H9 (cell line): Measurements from ENCODE around the gene LARP6. TPM values are rescaled to one million over a fixed set of nuclear protein-coding genes. Genes with fewer than 3 reads are reported as not detected.

Experiments used
- DNase-seq: peaks from one replicate; pipeline ENCODE4 v3.0.0-alpha.2; 2017
- H2AFZ ChIP-seq: one replicate; pipeline ENCODE4 v1.6.1; 2013; ENCODE audit warnings: mild to moderate bottlenecking, low read length, control low read depth, moderate library complexity
- H2AK5ac ChIP-seq: 2 replicates; pipeline ENCODE4 v1.6.1; 2013; ENCODE audit warnings: low read length, control low read depth, mixed read lengths; ENCODE audit not compliant: insufficient read length
- H2BK120ac ChIP-seq: one replicate; pipeline ENCODE4 v1.6.1; 2013; ENCODE audit warnings: low read depth, mild to moderate bottlenecking, low read length, control low read depth, inconsistent platforms; ENCODE audit not compliant: poor library complexity, severe bottlenecking
- H2BK12ac ChIP-seq: 2 replicates; pipeline ENCODE4 v1.6.1; 2013; ENCODE audit warnings: low read length, control low read depth, mixed read lengths, low read depth; ENCODE audit not compliant: insufficient read length
- H2BK15ac ChIP-seq: 2 replicates; pipeline ENCODE4 v1.6.1; 2013; ENCODE audit warnings: low read depth, low read length, control low read depth
- H2BK20ac ChIP-seq: one replicate; pipeline ENCODE4 v1.6.1; 2013; ENCODE audit warnings: low read depth, mild to moderate bottlenecking, low read length, control low read depth, inconsistent platforms; ENCODE audit not compliant: poor library complexity, severe bottlenecking
- H2BK5ac ChIP-seq: 2 replicates; pipeline ENCODE4 v1.6.1; 2013; ENCODE audit warnings: low read length, control low read depth, mixed read lengths; ENCODE audit not compliant: insufficient read length
- H3K14ac ChIP-seq: 2 replicates; pipeline ENCODE4 v1.6.1; 2013; ENCODE audit warnings: low read length, control low read depth; ENCODE audit not compliant: insufficient read depth
- H3K18ac ChIP-seq: 2 replicates; pipeline ENCODE4 v1.6.1; 2013; ENCODE audit warnings: low read depth, mild to moderate bottlenecking, mixed read lengths, low read length, control low read depth; ENCODE audit not compliant: insufficient read length
- H3K23ac ChIP-seq: 2 replicates; pipeline ENCODE4 v1.6.1; 2013; ENCODE audit warnings: low read length, control low read depth, mixed read lengths, low read depth; ENCODE audit not compliant: insufficient read length
- H3K23me2 ChIP-seq: 2 replicates; pipeline ENCODE4 v1.6.1; 2013; ENCODE audit warnings: low read depth, mild to moderate bottlenecking, mixed read lengths, low read length, control low read depth; ENCODE audit not compliant: insufficient read length, poor library complexity, severe bottlenecking
- H3K27ac ChIP-seq: 2 replicates; pipeline ENCODE4 v1.5.1; 2013; ENCODE audit warnings: low read length, control low read depth, mixed read lengths, low read depth; ENCODE audit not compliant: insufficient read length
- H3K27me3 ChIP-seq: 2 replicates; pipeline ENCODE4 v1.6.1; 2013; ENCODE audit warnings: low read length, control low read depth, inconsistent platforms; ENCODE audit not compliant: insufficient read depth
- H3K4ac ChIP-seq: 2 replicates; pipeline ENCODE4 v1.6.1; 2013; ENCODE audit warnings: low read depth, mild to moderate bottlenecking, control low read depth, inconsistent platforms, low read length, moderate library complexity
- H3K4me1 ChIP-seq: 2 replicates; pipeline ENCODE4 v1.6.1; 2013; ENCODE audit warnings: low read length, control low read depth, inconsistent platforms; ENCODE audit not compliant: insufficient read depth
- H3K4me2 ChIP-seq: 2 replicates; pipeline ENCODE4 v1.6.1; 2013; ENCODE audit warnings: low read length, control low read depth, mixed read lengths; ENCODE audit not compliant: insufficient read length, insufficient read depth
- H3K56ac ChIP-seq: 2 replicates; pipeline ENCODE4 v1.6.1; 2013; ENCODE audit warnings: low read depth, mild to moderate bottlenecking, mixed read lengths, low read length, control low read depth; ENCODE audit not compliant: insufficient read length
- H3K79me1 ChIP-seq: 2 replicates; pipeline ENCODE4 v1.6.1; 2013; ENCODE audit warnings: low read depth, mild to moderate bottlenecking, moderate library complexity, low read length, control low read depth, inconsistent platforms; ENCODE audit not compliant: insufficient read depth, poor library complexity, severe bottlenecking
- H3K79me2 ChIP-seq: 2 replicates; pipeline ENCODE4 v1.6.1; 2013; ENCODE audit warnings: low read length, control low read depth, inconsistent platforms; ENCODE audit not compliant: insufficient read depth
- H3K9ac ChIP-seq: 2 replicates; pipeline ENCODE4 v1.6.1; 2013; ENCODE audit warnings: low read length, control low read depth, mixed read lengths; ENCODE audit not compliant: insufficient read length; ENCODE audit errors: extremely low read depth
- H3K9me3 ChIP-seq: one replicate; pipeline ENCODE4 v1.6.1; 2013; ENCODE audit warnings: low read depth, low read length, inconsistent platforms; ENCODE audit not compliant: control insufficient read depth
- H3T11ph ChIP-seq: one replicate; pipeline ENCODE4 v1.6.1; 2013; ENCODE audit warnings: mild to moderate bottlenecking, low read length, control low read depth, inconsistent platforms
- H4K20me1 ChIP-seq: one replicate; pipeline ENCODE4 v1.6.1; 2013; ENCODE audit not compliant: control insufficient read depth, insufficient read length, insufficient read depth
- H4K5ac ChIP-seq: 2 replicates; pipeline ENCODE4 v1.6.1; 2013; ENCODE audit warnings: low read depth, mild to moderate bottlenecking, mixed read lengths, low read length, control low read depth; ENCODE audit not compliant: insufficient read length
- H4K8ac ChIP-seq: replicated peaks from 2 replicates; pipeline ENCODE4 v1.6.1; 2013; ENCODE audit warnings: low read length, control low read depth, mixed read lengths, low read depth; ENCODE audit not compliant: insufficient read length
- H4K91ac ChIP-seq: 2 replicates; pipeline ENCODE4 v1.6.1; 2013; ENCODE audit warnings: low read depth, mild to moderate bottlenecking, moderate library complexity, mixed read lengths, low read length, control low read depth; ENCODE audit not compliant: insufficient read length
- H3K27ac Mint-ChIP-seq, 3 experiments: 2 replicates in 2 of 3; 3 replicates in 1 of 3; pipeline ENCODE4 v1.8.0; 2020 to 2021; ENCODE audit warnings: mixed read lengths in 3 of 3, mild to moderate bottlenecking in 1 of 3, moderate library complexity in 1 of 3
- H3K27me3 Mint-ChIP-seq: 2 replicates; pipeline ENCODE4 v1.8.0; 2021; ENCODE audit warnings: low read depth, mild to moderate bottlenecking, moderate library complexity, mixed read lengths
- H3K36me3 Mint-ChIP-seq, 3 experiments: 2 replicates in 2 of 3; 3 replicates in 1 of 3; pipeline ENCODE4 v1.8.0; 2020 to 2021; ENCODE audit warnings: low read depth in 3 of 3, mixed read lengths in 3 of 3; ENCODE audit not compliant: insufficient read depth in 1 of 3
- H3K4me1 Mint-ChIP-seq, 2 experiments: 2 replicates each; pipeline ENCODE4 v1.8.0; 2020; ENCODE audit warnings: mixed read lengths in 2 of 2
- H3K4me3 Mint-ChIP-seq, 2 experiments: 2 replicates in 1 of 2; 3 replicates in 1 of 2; pipeline ENCODE4 v1.8.0; 2020 to 2021; ENCODE audit warnings: mild to moderate bottlenecking in 2 of 2, mixed read lengths in 2 of 2, moderate library complexity in 1 of 2
- H3K9me3 Mint-ChIP-seq, 2 experiments: 2 replicates in 1 of 2; 3 replicates in 1 of 2; pipeline ENCODE4 v1.8.0; 2020; ENCODE audit warnings: mild to moderate bottlenecking in 2 of 2, mixed read lengths in 2 of 2, moderate library complexity in 1 of 2
- WGBS: extraction: QIAGEN DNeasy Blood & Tissue Kit; methylation state at CpG from one replicate; pipeline ENCODE4 v1.1.7; 2013; ENCODE audit warnings: missing lambda C conversion rate, low lambda C conversion rate, mixed read lengths; ENCODE audit not compliant: insufficient read length; ENCODE audit errors: extremely low coverage; 5-methylcytosine and 5-hydroxymethylcytosine counted together
- total RNA-seq: library from RNA; stranded (reverse); gene quantifications from 2 replicates; pipeline ENCODE4 v1.2.1, GENCODE V29; 2021
- TF ChIP-seq, protein P1 (sequence below): fragments of 200-600 bp; sonication (generic); conservative IDR thresholded peaks from 3 replicates; pipeline ENCODE4 v1.8.0; 2021; ENCODE audit warnings: antibody characterized with exemption, mild to moderate bottlenecking

Gene LARP6
- total RNA-seq, 1 experiment from 2014 or later: 18.9 TPM

DNA sequence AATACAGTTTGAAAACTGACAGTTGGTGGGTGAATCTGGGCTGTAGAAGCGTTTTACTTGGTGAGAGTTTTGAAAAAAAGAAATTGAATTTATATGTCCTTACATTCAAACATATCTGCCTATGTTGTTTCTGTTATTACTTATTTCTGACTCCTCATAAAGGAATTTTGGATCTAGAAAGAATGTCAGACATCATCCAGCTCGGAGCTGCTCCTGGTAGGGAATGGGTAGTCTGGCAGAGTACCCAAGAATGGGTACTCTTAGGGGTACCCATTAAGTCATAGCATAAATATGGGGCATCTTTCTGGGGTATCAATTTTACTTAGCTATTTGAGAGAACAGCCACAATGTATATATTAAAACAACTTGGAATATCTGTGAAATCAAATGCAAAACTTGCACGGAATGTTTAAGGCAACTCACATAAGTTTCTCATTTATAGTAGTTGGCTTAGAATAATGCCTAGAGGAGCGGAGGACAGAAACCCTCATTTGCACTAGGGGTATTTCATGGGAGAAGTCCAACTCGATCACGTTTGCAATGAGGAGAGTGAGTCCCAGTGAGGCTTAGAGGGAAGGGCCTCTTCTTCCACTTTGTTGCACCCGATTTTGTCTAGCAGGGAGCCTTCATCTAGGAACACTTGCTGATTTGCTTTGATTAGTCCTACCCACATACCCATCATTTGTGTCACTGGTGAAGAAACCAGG, 2.4 kb upstream of the LARP6 start:
- Mint-ChIP-seq H3K36me3 (peaks cover 5% of the 10 kb centered on the region in 3 experiments), H3K27me3 (peaks cover 30% of the 10 kb centered on the region), H3K9me3 (peaks cover 0 to 2% of the 10 kb centered on the region in 2 experiments; a peak in 1 of 5 replicates), H3K4me1 (peaks cover 13 to 16% of the 10 kb centered on the region in 2 experiments), H3K4me3 (no peak overlapping the region), H3K27ac (no peak overlapping the region; a peak in 1 of 7 replicates)
- Histone ChIP-seq H3K4ac (no peak overlapping the region), H2BK15ac (no peak overlapping the region), H2BK20ac (no peak overlapping the region), H2BK120ac (no peak overlapping the region), H3K27ac (no peak overlapping the region), H4K20me1 (no peaks in the 10 kb centered on the region), H3K27me3 (no peaks in the 10 kb centered on the region), H4K8ac (no peak overlapping the region), H3K23me2 (peaks cover 12% of the 10 kb centered on the region), H3K9me3 (no peaks in the 10 kb centered on the region), H3K79me2 (no peaks in the 10 kb centered on the region), H2AFZ (no peak overlapping the region), H4K5ac (no peak overlapping the region), H3K56ac (no peak overlapping the region), H3K18ac (no peak overlapping the region), H4K91ac (no peak overlapping the region), H2BK12ac (no peak overlapping the region), H2BK5ac (no peak overlapping the region), H3K23ac (no peak overlapping the region), H3K14ac (no peak overlapping the region), H3K9ac (no peak overlapping the region), H3K4me1 (no peaks in the 10 kb centered on the region), H2AK5ac (no peak overlapping the region), H3T11ph (no peak overlapping the region), H3K4me2 (no peak overlapping the region), H3K79me1 (no peaks in the 10 kb centered on the region)
- DNase-seq: no peak
- WGBS: no CpG with 5 or more reads among the region's 7 CpGs
- TF ChIP-seq, protein P1, sequence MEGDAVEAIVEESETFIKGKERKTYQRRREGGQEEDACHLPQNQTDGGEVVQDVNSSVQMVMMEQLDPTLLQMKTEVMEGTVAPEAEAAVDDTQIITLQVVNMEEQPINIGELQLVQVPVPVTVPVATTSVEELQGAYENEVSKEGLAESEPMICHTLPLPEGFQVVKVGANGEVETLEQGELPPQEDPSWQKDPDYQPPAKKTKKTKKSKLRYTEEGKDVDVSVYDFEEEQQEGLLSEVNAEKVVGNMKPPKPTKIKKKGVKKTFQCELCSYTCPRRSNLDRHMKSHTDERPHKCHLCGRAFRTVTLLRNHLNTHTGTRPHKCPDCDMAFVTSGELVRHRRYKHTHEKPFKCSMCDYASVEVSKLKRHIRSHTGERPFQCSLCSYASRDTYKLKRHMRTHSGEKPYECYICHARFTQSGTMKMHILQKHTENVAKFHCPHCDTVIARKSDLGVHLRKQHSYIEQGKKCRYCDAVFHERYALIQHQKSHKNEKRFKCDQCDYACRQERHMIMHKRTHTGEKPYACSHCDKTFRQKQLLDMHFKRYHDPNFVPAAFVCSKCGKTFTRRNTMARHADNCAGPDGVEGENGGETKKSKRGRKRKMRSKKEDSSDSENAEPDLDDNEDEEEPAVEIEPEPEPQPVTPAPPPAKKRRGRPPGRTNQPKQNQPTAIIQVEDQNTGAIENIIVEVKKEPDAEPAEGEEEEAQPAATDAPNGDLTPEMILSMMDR: no peak
